Endothelial cell of umbilical vein (primary cell): ENCODE measurements around the gene RBP4. TPM values are rescaled to one million over a fixed set of nuclear protein-coding genes. Genes with fewer than 3 reads are reported as not detected.

Source experiments
- BruUV-seq: library from RNA; stranded (reverse); fragments of 400-500 nt; replicated peaks from 2 replicates; lab custom pipeline; 2021; lab: Mats Ljungman, UMichigan
- CTCF ChIA-PET: fragments of 300-600, 350-600 bp; sonication (Branson Sonifier 250); formaldehyde crosslinking; loops from one replicate; lab custom pipeline; 2021; ENCODE audit warnings: antibody characterized with exemption, inconsistent platforms; lab: Charles Lee
- POLR2A ChIA-PET: fragments of 300-600, 350-600 bp; sonication (Branson Sonifier 250); formaldehyde crosslinking; loops from one replicate; lab custom pipeline; 2021; ENCODE audit warnings: antibody characterized with exemption, inconsistent platforms; lab: Charles Lee
- DNase-seq: peaks from one replicate; pipeline ENCODE4 v3.0.0-alpha.2; 2011; ENCODE audit warnings: low read depth, low spot score
- FAIRE-seq: peaks from 2 replicates; lab custom pipeline; 2011; peaks lifted over from hg19 to GRCh38; lab: Jason Lieb, UNC
- H2AFZ ChIP-seq: 2 replicates; pipeline ENCODE4 v1.6.0; 2012; ENCODE audit warnings: low read depth, low read length, control low read depth, inconsistent platforms
- H3K27ac ChIP-seq: 2 replicates; pipeline ENCODE4 v1.5.1; 2011; ENCODE audit warnings: low read depth, mild to moderate bottlenecking, control low read depth, low read length, moderate library complexity; ENCODE audit not compliant: insufficient read depth
- H3K27me3 ChIP-seq, 2 experiments: 2 replicates each; pipeline versions ENCODE4 v1.6.0 to v1.6.1; 2011; ENCODE audit warnings: low read length in 2 of 2, mixed read lengths in 1 of 2; ENCODE audit not compliant: control insufficient read depth in 2 of 2, insufficient read depth in 2 of 2
- H3K36me3 ChIP-seq, 2 experiments: 2 replicates in 1 of 2; 3 replicates in 1 of 2; pipeline ENCODE4 v1.5.1; 2011; ENCODE audit warnings: low read length in 2 of 2, mild to moderate bottlenecking in 1 of 2, moderate library complexity in 1 of 2; ENCODE audit not compliant: control insufficient read depth in 2 of 2, insufficient read depth in 2 of 2; ENCODE audit errors: extremely low read depth in 1 of 2
- H3K4me1 ChIP-seq: 3 replicates; pipeline ENCODE4 v1.5.1; 2011; ENCODE audit warnings: mild to moderate bottlenecking, low read length; ENCODE audit not compliant: control insufficient read depth, insufficient read depth; ENCODE audit errors: extremely low read depth
- H3K4me2 ChIP-seq: 2 replicates; pipeline ENCODE4 v1.6.1; 2011; ENCODE audit warnings: low read length, control low read depth, mixed read lengths; ENCODE audit not compliant: insufficient read depth
- H3K4me3 ChIP-seq, 3 experiments: fragments of 200-600 bp in 1 of 3; sonication (generic), shearing (Covaris generic) in 1 of 3; replicated peaks in 1 of 3; 2 replicates each; pipeline ENCODE4 v1.5.1; 2011 to 2016; ENCODE audit warnings: control low read depth in 3 of 3, low read length in 3 of 3, mild to moderate bottlenecking in 2 of 3, inconsistent platforms in 1 of 3, low read depth in 1 of 3, moderate library complexity in 1 of 3; ENCODE audit not compliant: insufficient read depth in 1 of 3
- H3K79me2 ChIP-seq: 2 replicates; pipeline ENCODE4 v1.6.0; 2012; ENCODE audit warnings: low read length, inconsistent platforms; ENCODE audit not compliant: control insufficient read depth, insufficient read depth
- H3K9ac ChIP-seq: replicated peaks from 2 replicates; pipeline ENCODE3; 2011; ENCODE audit warnings: low read length, control low read depth; ENCODE audit not compliant: insufficient read depth; ENCODE audit errors: extremely low read depth
- H3K9me1 ChIP-seq: replicated peaks from 3 replicates; pipeline ENCODE4 v1.6.0; 2011; ENCODE audit warnings: mild to moderate bottlenecking, low read length; ENCODE audit not compliant: control insufficient read depth, insufficient read depth; ENCODE audit errors: extremely low read depth
- H3K9me3 ChIP-seq: replicated peaks from 2 replicates; pipeline ENCODE4 v1.5.1; 2012; ENCODE audit warnings: low read length, inconsistent platforms; ENCODE audit not compliant: control insufficient read depth, insufficient read depth
- H4K20me1 ChIP-seq: replicated peaks from 2 replicates; pipeline ENCODE3; 2011; ENCODE audit warnings: mild to moderate bottlenecking, low read length; ENCODE audit not compliant: control insufficient read depth, insufficient read depth; ENCODE audit errors: extremely low read depth
- CTCF ChIP-seq, 2 donors: IDR thresholded peaks; 1 replicate in 1 of 2; 2 replicates in 1 of 2; pipeline ENCODE4 v1.5.1; 2011; ENCODE audit warnings: low read length in 2 of 2, mild to moderate bottlenecking in 2 of 2, moderate library complexity in 2 of 2, control low read depth in 1 of 2, inconsistent platforms in 1 of 2, low read depth in 1 of 2; ENCODE audit not compliant: insufficient read depth in 1 of 2; ENCODE audit errors: extremely low read depth in 1 of 2
- FOS ChIP-seq: IDR thresholded peaks from 2 replicates; pipeline ENCODE4 v1.6.1; 2011; ENCODE audit warnings: mild to moderate bottlenecking, low read length, moderate library complexity, borderline replicate concordance; ENCODE audit not compliant: insufficient read depth
- GATA2 ChIP-seq: IDR thresholded peaks from 2 replicates; pipeline ENCODE4 v1.7.0; 2011; ENCODE audit warnings: low read depth, mild to moderate bottlenecking, moderate library complexity, mixed read lengths, low read length; ENCODE audit not compliant: insufficient read length, insufficient read depth
- MYC ChIP-seq: IDR thresholded peaks from one replicate; pipeline ENCODE4 v1.6.1; 2011; ENCODE audit warnings: mild to moderate bottlenecking, low read depth, low read length
- dilution Hi-C: fragments of 300-500 bp; cut with MboI; formaldehyde crosslinking; loops from one replicate; pipeline ENCODE4 v1.15.0; 2019; ENCODE audit warnings: low sequenced_read_pairs; ENCODE audit not compliant: extremely low pct_ligation_motif_present
- intact Hi-C: fragments of 100-400 bp; cut with micrococcal nuclease; formaldehyde crosslinking; loops from one replicate; pipeline ENCODE4 v1.10.0; 2022
- polyA plus RNA-seq, 4 experiments: library from polyadenylated mRNA; depleted of rRNA in 3 of 4; stranded (reverse) in 3 of 4; unstranded in 1 of 4; fragments of >200 nt; gene quantifications; 2 replicates each; pipeline versions ENCODE4 v1.2.1 to v1.2.3, GENCODE V29; 2011 to 2012; ENCODE audit warnings: missing spikeins in 1 of 4
- total RNA-seq: library from RNA; stranded (reverse); gene quantifications from 2 replicates; pipeline ENCODE4 v1.2.3, GENCODE V29; 2021

RBP4 gene
- total and polyA plus RNA-seq, 2 donors (not counting 3 experiments of a cell fraction or from before 2014, with no cell fraction given) = not detected

DNA sequence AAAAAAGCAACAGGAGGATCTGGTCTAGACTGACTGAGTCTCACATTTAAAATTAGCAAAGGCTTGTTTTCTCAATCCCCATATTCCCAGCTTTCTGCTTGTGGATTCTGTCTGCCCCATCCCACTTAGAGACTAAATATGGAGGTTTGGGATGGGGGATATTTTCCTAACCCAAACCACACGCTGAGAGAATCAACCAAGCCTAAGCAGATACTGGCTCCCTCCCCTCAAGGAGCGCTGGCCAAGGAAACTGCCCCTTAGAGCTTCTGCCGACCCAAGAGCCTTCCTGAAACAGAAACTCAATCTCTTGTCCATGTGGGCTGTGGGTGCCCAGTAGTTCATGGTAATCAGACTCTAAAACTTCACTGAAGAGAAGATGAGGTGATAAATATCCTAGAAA is 30.7 kb downstream of the RBP4 start:
- no peaks in the 10 kb centered on the region for H3K9me3 ChIP-seq
- no TSS peak for BruUV-seq
- no peaks in the 10 kb centered on the region for H4K20me1 ChIP-seq
- H3K9me1 ChIP-seq = no peaks in the 10 kb centered on the region
- dilution Hi-C loops = no loop called here
- no peaks in the 10 kb centered on the region for H3K79me2 ChIP-seq
- no peak overlapping the region for H2AFZ ChIP-seq
- no peak for DNase-seq
- no peak overlapping the region for H3K27ac ChIP-seq
- FAIRE-seq = no peak
- CTCF ChIA-PET = interaction anchor here (1.2 to 1.6 kb wide), 2 partner anchors 15 to 26 kb away, joined by 3 to 7 read pairs; no protein-coding TSS in a partner anchor
- H3K36me3 ChIP-seq = no peaks in the 10 kb centered on the region
- H3K4me2 ChIP-seq = no peak overlapping the region
- peaks cover 54 to 56% of the 10 kb centered on the region in 2 experiments for H3K27me3 ChIP-seq
- H3K9ac ChIP-seq = no peak overlapping the region
- no peak overlapping the region for H3K4me3 ChIP-seq
- intact Hi-C loops = no loop called here
- POLR2A ChIA-PET = no interaction called here
- peaks cover 3% of the 10 kb centered on the region for H3K4me1 ChIP-seq
- no peak for TF ChIP-seq FOS
- TF ChIP-seq GATA2 = no peak
- TF ChIP-seq MYC = no peak

DNA sequence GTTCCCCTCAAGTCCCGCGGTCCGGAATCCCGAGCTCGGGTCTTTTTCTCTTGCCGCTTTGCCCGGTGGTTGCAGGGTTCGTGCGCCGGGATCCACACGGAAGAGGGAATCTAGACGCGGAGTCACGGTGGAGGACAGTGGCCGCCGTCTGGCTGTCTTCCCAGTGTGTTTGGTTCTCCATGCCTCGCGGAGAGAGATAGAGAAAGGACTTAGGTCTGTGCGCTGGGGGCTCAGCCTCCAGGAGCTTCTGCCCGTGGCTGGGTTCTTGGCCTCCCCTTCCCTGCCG is 33.0 kb downstream of the RBP4 start:
- TF ChIP-seq CTCF (IDR thresholded peaks at IDR 0.05; ENCODE audit: extremely low read depth in 1 of 2, insufficient read depth in 1 of 2, low read depth in 1 of 2, low read length in 2 of 2) = no peak
- TF ChIP-seq GATA2 = no peak
- dilution Hi-C loops (no loop called here), intact Hi-C loops (no loop called here)
- ChIA-PET CTCF (interaction anchor here (1.9 kb wide), 1 partner anchor 13 kb away, joined by 10 read pairs; no protein-coding TSS in a partner anchor), POLR2A (no interaction called here)
- H2AFZ ChIP-seq = no peak overlapping the region
- no peaks in the 10 kb centered on the region for H4K20me1 ChIP-seq
- no peak for DNase-seq
- BruUV-seq = no TSS peak
- no peak overlapping the region for H3K4me2 ChIP-seq
- H3K9ac ChIP-seq = no peak overlapping the region
- no peaks in the 10 kb centered on the region for H3K36me3 ChIP-seq
- no peaks in the 10 kb centered on the region for H3K9me1 ChIP-seq
- no peaks in the 10 kb centered on the region for H3K79me2 ChIP-seq
- no peak overlapping the region for H3K4me3 ChIP-seq
- H3K27me3 ChIP-seq = peaks cover 62% of the 10 kb centered on the region in 2 experiments
- H3K27ac ChIP-seq = no peak overlapping the region
- FAIRE-seq = no peak
- no peaks in the 10 kb centered on the region for H3K4me1 ChIP-seq
- no peaks in the 10 kb centered on the region for H3K9me3 ChIP-seq
